ENCODE measurements around the gene LPCAT3. TPM values are rescaled to one million over a fixed set of nuclear protein-coding genes. Genes with fewer than 3 reads are reported as not detected.

The LPCAT3 gene
- total RNA-seq (2021) = 53.8 and 102 TPM in 2 replicates
- Bru-seq, nascent RNA = percentile 84 among the genes with signal in this experiment
- BruChase-seq, experiment 1, labeled RNA remaining after a 2-hour chase = percentile 71 among the genes with signal in this experiment
- percentile 82 among the genes with signal in this experiment for BruChase-seq, experiment 2, labeled RNA remaining after a 6-hour chase
- long read RNA-seq, transcript LPCAT3-201 (13 exons, 2,268 nt) = major isoform, 236 of 283 reads
- long read RNA-seq, partial matches to known transcripts = 12 of 283 reads
- long read RNA-seq, other reads (novel, unspliced or antisense) = 32 of 283 reads

GRCh38 chr12:7018350-7019042, at the start of gene LPCAT3:
LPCAT3 (minus strand) TSS chr12:7018476; CDS start chr12:7018424, 52 bp downstream.
- TF ChIP-seq EZH2 (IDR thresholded peaks at IDR 0.05; ENCODE audit: low read depth) (no peak), CTCF (conservative IDR thresholded peaks at IDR 0.05) (peak; percentile 83)
- intact Hi-C loops (cut with micrococcal nuclease; ENCODE audit: unreplicated experiment) = loop anchor here (1.0 to 2.0 kb wide), 6 partner anchors 48 to 170 kb away; partner anchors contain the start of genes C1R, EMG1, PEX5 and PHB2
- POLR2A ChIA-PET (ENCODE audit: unreplicated experiment) = interaction anchor here (0.5 to 1.3 kb wide), 13 partner anchors 11 to 1010 kb away, joined by 3 to 8 read pairs (median 4); partner anchors contain the start of genes C12orf57, RNU7-1 and USP5

GRCh38 chr12:7067096-7067495, 48.8 kb upstream of the LPCAT3 start:
- H3F3A ChIP-seq (ENCODE audit: insufficient read depth, low read depth) = peaks cover 21% of the 10 kb centered on the region
- H3K9me2 ChIP-seq (ENCODE audit: insufficient read depth) = no peaks in the 10 kb centered on the region; the same call in 1 of the 2 replicates
- H3K4me1 ChIP-seq (replicated peaks; ENCODE audit: insufficient read depth) = peaks cover 21% of the 10 kb centered on the region
- H3K27ac ChIP-seq = no peak overlapping the region
- no peak overlapping the region for H3K4me2 ChIP-seq
- H4K20me1 ChIP-seq (ENCODE audit: insufficient read depth) = no peaks in the 10 kb centered on the region
- H3K4me3 ChIP-seq = no peak overlapping the region
- BruUV-seq (replicated peaks) = no TSS peak
- DNase-seq = no peak
- H2AFZ ChIP-seq = no peak overlapping the region
- TF ChIP-seq EZH2 (IDR thresholded peaks at IDR 0.05; ENCODE audit: low read depth) (no peak), CTCF (conservative IDR thresholded peaks at IDR 0.05) (no peak)
- no peaks in the 10 kb centered on the region for H3K79me2 ChIP-seq (ENCODE audit: low read depth)
- POLR2A ChIA-PET (ENCODE audit: unreplicated experiment) = no interaction called here
- CTCF ChIA-PET = no interaction called here
- intact Hi-C loops (cut with micrococcal nuclease; ENCODE audit: unreplicated experiment) = no loop called here
- no peaks in the 10 kb centered on the region for H3K27me3 ChIP-seq (ENCODE audit: insufficient read depth, low read depth)
- H3K36me3 ChIP-seq (ENCODE audit: low read depth) = no peaks in the 10 kb centered on the region
- H3K9me3 ChIP-seq (ENCODE audit: insufficient read depth, low read depth) = no peaks in the 10 kb centered on the region

More at GRCh38 chr12:7018350-7019042, at the start of gene LPCAT3:
- Histone ChIP-seq H3K27ac (peak within 1 kb of the TSS; percentile 74), H3K79me2 (ENCODE audit: low read depth) (peaks cover 34% of the 10 kb centered on the region), H3K27me3 (ENCODE audit: insufficient read depth, low read depth) (no peaks in the 10 kb centered on the region), H2AFZ (peak within 1 kb of the TSS; percentile 89), H3K4me3 (peak within 1 kb of the TSS; percentile 79), H3K9me2 (ENCODE audit: insufficient read depth) (no peaks in the 10 kb centered on the region; the same call in 1 of the 2 replicates), H3K4me1 (replicated peaks; ENCODE audit: insufficient read depth) (peaks cover 37% of the 10 kb centered on the region), H3K36me3 (ENCODE audit: low read depth) (no peaks in the 10 kb centered on the region), H3K4me2 (peak within 1 kb of the TSS; percentile 85), H4K20me1 (ENCODE audit: insufficient read depth) (no peaks in the 10 kb centered on the region), H3K9me3 (ENCODE audit: insufficient read depth, low read depth) (no peaks in the 10 kb centered on the region), H3F3A (ENCODE audit: insufficient read depth, low read depth) (peaks cover 7% of the 10 kb centered on the region)
- CTCF ChIA-PET = interaction anchor here (0.6 to 1.5 kb wide), 4 partner anchors 57 to 167 kb away, joined by 3 to 9 read pairs (median 4); partner anchors contain the start of gene CDCA3
- BruUV-seq (replicated peaks) = no TSS peak
- peak; percentile 96 to 100 for DNase-seq

GRCh38 chr12:7066596-7066995, 48.3 kb upstream of the LPCAT3 start:
- no peaks in the 10 kb centered on the region for H4K20me1 ChIP-seq (ENCODE audit: insufficient read depth)
- peaks cover 21% of the 10 kb centered on the region for H3F3A ChIP-seq (ENCODE audit: insufficient read depth, low read depth)
- no peaks in the 10 kb centered on the region for H3K36me3 ChIP-seq (ENCODE audit: low read depth)
- intact Hi-C loops (cut with micrococcal nuclease; ENCODE audit: unreplicated experiment) = no loop called here
- no peaks in the 10 kb centered on the region for H3K27me3 ChIP-seq (ENCODE audit: insufficient read depth, low read depth)
- BruUV-seq (replicated peaks) = no TSS peak
- no peaks in the 10 kb centered on the region for H3K9me3 ChIP-seq (ENCODE audit: insufficient read depth, low read depth)
- H3K9me2 ChIP-seq (ENCODE audit: insufficient read depth) = no peaks in the 10 kb centered on the region; the same call in 1 of the 2 replicates
- H3K79me2 ChIP-seq (ENCODE audit: low read depth) = no peaks in the 10 kb centered on the region
- H3K4me2 ChIP-seq = no peak overlapping the region
- no peak for TF ChIP-seq EZH2 (IDR thresholded peaks at IDR 0.05; ENCODE audit: low read depth)
- no peak for TF ChIP-seq CTCF (conservative IDR thresholded peaks at IDR 0.05)
- ChIA-PET POLR2A (ENCODE audit: unreplicated experiment) (no interaction called here), CTCF (no interaction called here)
- no peak overlapping the region for H3K4me3 ChIP-seq
- no peak for DNase-seq
- no peak overlapping the region for H2AFZ ChIP-seq
- no peak overlapping the region for H3K27ac ChIP-seq
- H3K4me1 ChIP-seq (replicated peaks; ENCODE audit: insufficient read depth) = peaks cover 21% of the 10 kb centered on the region
